Brain microvascular endothelial cell (primary cell): ENCODE results near the gene PHF12.

Experiments
- DNase-seq: peaks from one replicate; pipeline ENCODE4 v3.0.0-alpha.2; 2020
- H3K27ac ChIP-seq: fragments of 250-450 bp; sonication (Bioruptor Pico); 2 replicates; pipeline ENCODE4 v1.5.1; 2020; ENCODE audit warnings: mild to moderate bottlenecking, moderate library complexity
- H3K27me3 ChIP-seq: fragments of 250-450 bp; sonication (Bioruptor Pico); replicated peaks from 2 replicates; pipeline ENCODE4 v1.5.1; 2020; ENCODE audit warnings: mild to moderate bottlenecking
- H3K36me3 ChIP-seq: fragments of 250-450 bp; sonication (Bioruptor Pico); replicated peaks from 2 replicates; pipeline ENCODE4 v1.5.1; 2020; ENCODE audit warnings: mild to moderate bottlenecking
- H3K4me3 ChIP-seq: 2 replicates; pipeline ENCODE4 v1.5.1; 2011; ENCODE audit warnings: low read depth, mild to moderate bottlenecking, control low read depth, low read length, moderate library complexity
- in situ Hi-C: cut with HindIII; loops from 2 replicates; pipeline ENCODE4 v1.10.0; 2017; ENCODE audit warnings: low sequenced_read_pairs, low pct_ligation_motif_present
- TF ChIP-seq, protein P1 (sequence below): IDR thresholded peaks from 2 replicates; pipeline ENCODE4 v1.5.1; 2011; ENCODE audit warnings: low read depth, mild to moderate bottlenecking, moderate library complexity, low read length, control low read depth, inconsistent platforms; ENCODE audit errors: missing control alignments

Gene PHF12

DNA sequence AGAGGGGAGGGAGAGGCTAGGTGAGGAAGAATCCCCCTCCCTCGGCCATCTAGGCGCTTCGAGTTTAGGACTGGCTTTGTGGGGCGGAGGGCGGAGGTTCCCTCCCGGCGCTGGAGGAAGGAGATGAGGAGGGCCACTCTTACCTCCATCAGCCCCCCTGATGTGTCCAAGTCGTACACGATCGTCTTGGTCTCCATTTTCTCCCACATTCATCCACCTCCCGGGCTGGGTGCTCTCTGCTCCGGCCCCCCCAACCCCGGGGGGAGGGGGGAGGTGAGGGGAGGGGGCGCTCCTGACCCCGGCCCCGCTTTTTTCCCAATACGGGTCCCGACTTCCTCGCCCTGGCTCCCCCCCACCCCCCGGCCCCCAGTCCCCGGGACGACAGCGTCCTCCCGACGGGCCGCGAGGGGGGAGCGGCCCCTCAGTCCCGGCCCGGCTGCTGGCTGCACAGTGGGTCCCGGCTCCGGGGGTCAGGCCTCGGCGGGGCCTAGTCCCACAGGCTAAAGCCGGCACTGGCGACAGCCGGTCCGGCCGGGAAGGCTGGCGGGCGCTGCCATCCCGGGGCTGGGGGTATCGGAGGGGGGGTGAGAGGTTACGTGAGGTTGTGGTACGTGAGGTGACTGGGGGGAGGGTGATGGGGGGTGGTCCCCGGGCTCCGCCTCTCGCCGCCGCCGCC lies 428 bp downstream of the PHF12 start:
- peak overlapping the region; percentile 88 for H3K4me3 ChIP-seq
- no peak for DNase-seq
- no peaks in the 10 kb centered on the region for H3K27me3 ChIP-seq
- TF ChIP-seq, protein P1, sequence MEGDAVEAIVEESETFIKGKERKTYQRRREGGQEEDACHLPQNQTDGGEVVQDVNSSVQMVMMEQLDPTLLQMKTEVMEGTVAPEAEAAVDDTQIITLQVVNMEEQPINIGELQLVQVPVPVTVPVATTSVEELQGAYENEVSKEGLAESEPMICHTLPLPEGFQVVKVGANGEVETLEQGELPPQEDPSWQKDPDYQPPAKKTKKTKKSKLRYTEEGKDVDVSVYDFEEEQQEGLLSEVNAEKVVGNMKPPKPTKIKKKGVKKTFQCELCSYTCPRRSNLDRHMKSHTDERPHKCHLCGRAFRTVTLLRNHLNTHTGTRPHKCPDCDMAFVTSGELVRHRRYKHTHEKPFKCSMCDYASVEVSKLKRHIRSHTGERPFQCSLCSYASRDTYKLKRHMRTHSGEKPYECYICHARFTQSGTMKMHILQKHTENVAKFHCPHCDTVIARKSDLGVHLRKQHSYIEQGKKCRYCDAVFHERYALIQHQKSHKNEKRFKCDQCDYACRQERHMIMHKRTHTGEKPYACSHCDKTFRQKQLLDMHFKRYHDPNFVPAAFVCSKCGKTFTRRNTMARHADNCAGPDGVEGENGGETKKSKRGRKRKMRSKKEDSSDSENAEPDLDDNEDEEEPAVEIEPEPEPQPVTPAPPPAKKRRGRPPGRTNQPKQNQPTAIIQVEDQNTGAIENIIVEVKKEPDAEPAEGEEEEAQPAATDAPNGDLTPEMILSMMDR, result no peak
- H3K36me3 ChIP-seq, result no peaks in the 10 kb centered on the region
- in situ Hi-C loops, result no loop called here
- peak overlapping the region; percentile 79 for H3K27ac ChIP-seq

DNA sequence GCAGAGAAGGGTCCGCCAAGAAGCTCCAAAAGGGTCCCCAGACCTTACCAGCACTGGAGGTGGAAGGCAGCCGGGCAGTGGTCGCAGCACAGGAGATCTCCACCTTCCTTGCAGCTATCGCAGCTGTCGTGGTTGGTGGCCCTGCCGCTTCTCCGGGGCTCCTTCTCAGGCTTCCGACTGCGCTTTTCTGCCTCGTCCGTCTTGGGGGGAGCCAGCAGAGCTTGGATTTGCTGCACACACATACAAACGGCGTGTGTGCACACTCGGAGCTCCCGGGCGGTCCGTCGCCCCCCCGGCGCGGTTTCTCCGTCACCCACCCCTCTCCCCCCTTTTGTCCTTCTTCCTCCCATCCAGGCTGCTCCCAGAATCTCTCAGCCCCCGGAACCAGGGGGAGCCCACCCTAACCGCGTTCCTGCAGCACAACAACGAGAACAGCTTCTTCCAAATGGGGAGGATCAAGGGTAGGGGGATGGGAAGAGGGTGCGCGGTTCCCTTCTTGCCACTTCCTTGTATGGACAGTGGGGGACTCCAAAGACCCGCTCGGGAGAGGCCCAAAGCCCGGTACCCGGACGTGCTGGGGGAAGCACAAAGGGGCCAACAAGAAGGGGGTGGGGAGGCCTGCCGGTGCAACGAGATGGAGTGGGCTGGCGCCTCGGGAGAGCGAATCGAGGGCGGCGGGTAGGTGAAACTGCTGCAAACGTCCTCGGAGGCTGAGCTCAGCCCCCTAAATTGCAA lies 1.1 kb downstream of the PHF12 start:
- DNase-seq, result peak; percentile 35
- TF ChIP-seq, protein P1, result no peak
- H3K36me3 ChIP-seq, result no peaks in the 10 kb centered on the region
- H3K4me3 ChIP-seq, result peak overlapping the region; percentile 88
- in situ Hi-C loops, result no loop called here
- no peaks in the 10 kb centered on the region for H3K27me3 ChIP-seq
- peak overlapping the region; percentile 79 for H3K27ac ChIP-seq

GRCh38 chr17:28949185-28950016 lies 1.9 kb downstream of the PHF12 start:
- H3K27me3 ChIP-seq, result no peaks in the 10 kb centered on the region
- DNase-seq, result peak; percentile 28
- peak overlapping the region; percentile 88 for H3K4me3 ChIP-seq
- TF ChIP-seq, protein P1, result no peak
- peak overlapping the region; percentile 79 for H3K27ac ChIP-seq
- in situ Hi-C loops, result no loop called here
- no peaks in the 10 kb centered on the region for H3K36me3 ChIP-seq

DNA sequence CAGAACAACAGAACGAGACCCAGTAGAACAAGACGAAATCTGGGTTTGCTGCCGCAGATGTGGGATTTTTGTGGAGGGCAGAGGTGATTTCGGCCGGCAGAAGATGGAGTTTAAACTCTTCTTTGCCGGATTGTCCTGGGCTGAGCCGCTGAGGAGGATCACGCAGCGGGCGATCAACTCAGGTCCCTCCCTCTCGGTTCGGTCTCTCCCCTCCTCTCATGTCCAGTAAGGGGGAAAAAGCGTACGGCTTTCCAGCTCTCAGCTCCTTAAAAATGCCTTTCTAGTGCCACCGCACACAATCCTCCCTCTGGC lies 2.5 kb downstream of the PHF12 start:
- DNase-seq, result peak; percentile 32
- Histone ChIP-seq H3K36me3 (no peaks in the 10 kb centered on the region), H3K4me3 (peak overlapping the region; percentile 88), H3K27ac (peak overlapping the region; percentile 79), H3K27me3 (no peaks in the 10 kb centered on the region)
- TF ChIP-seq, protein P1, result no peak
- in situ Hi-C loops, result no loop called here

DNA sequence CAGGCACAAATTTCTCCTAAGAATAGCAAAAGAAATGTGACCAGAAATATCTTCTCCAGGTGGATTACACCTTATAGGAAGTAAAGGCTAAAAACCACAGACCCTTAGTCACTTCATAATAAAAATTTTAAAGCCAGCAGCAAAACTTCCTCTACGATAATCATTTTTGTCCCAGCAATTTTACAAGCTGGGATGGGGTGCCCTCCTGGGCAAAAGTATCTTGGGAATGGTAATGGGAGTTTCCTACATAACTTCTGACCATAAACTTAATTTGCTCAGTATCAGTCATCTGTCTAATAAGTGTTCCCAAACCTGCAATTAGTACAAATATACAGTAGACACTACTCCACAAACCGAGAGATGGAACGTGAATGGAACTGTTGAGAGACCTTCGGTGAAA lies 3.0 kb downstream of the PHF12 start:
- H3K27ac ChIP-seq, result peak overlapping the region; percentile 79
- H3K4me3 ChIP-seq, result peak overlapping the region; percentile 88
- in situ Hi-C loops, result no loop called here
- no peak for DNase-seq
- TF ChIP-seq, protein P1, result no peak
- H3K27me3 ChIP-seq, result no peaks in the 10 kb centered on the region
- no peaks in the 10 kb centered on the region for H3K36me3 ChIP-seq
